ENCODE measurements around the gene PDK1.

Gene PDK1

GRCh38 chr2:172513524-172513900 lies 42.4 kb upstream of the PDK1 start:
- H3K27me3 ChIP-seq: no peaks in the 10 kb centered on the region
- no peak overlapping the region for H3K4me3 ChIP-seq
- no peak for DNase-seq
- H3K4me1 ChIP-seq: no peaks in the 10 kb centered on the region
- H3K9me3 ChIP-seq: peaks cover 5 to 37% (median 23%) of the 10 kb centered on the region in 3 donors
- no peak overlapping the region for H3K27ac ChIP-seq
- intact Hi-C loops (cut with DNase I; ENCODE audit: low total_unique reads): no loop called here
- TF ChIP-seq CTCF (IDR thresholded peaks at IDR 0.05): no peak
- H3K36me3 ChIP-seq: peaks cover 0 to 10% (median 0%) of the 10 kb centered on the region in 3 donors

GRCh38 chr2:172513935-172514586 lies 41.8 kb upstream of the PDK1 start:
- H3K9me3 ChIP-seq: peaks cover 5 to 37% (median 23%) of the 10 kb centered on the region in 3 donors
- intact Hi-C loops (cut with DNase I; ENCODE audit: low total_unique reads): no loop called here
- H3K4me3 ChIP-seq: no peak overlapping the region
- no peaks in the 10 kb centered on the region for H3K4me1 ChIP-seq
- H3K27ac ChIP-seq: no peak overlapping the region
- peaks cover 0 to 10% (median 0%) of the 10 kb centered on the region in 3 donors for H3K36me3 ChIP-seq
- TF ChIP-seq CTCF (IDR thresholded peaks at IDR 0.05): no peak
- no peaks in the 10 kb centered on the region for H3K27me3 ChIP-seq
- DNase-seq: no peak

GRCh38 chr2:172516299-172516698 lies 39.6 kb upstream of the PDK1 start:
- no peak for DNase-seq
- TF ChIP-seq CTCF (IDR thresholded peaks at IDR 0.05): no peak

GRCh38 chr2:172518995-172519394 lies 36.9 kb upstream of the PDK1 start:
- TF ChIP-seq CTCF (IDR thresholded peaks at IDR 0.05): no peak
- H3K9me3 ChIP-seq: peaks cover 0 to 11% (median 0%) of the 10 kb centered on the region in 3 donors
- H3K27me3 ChIP-seq: no peaks in the 10 kb centered on the region
- H3K27ac ChIP-seq: no peak overlapping the region
- H3K36me3 ChIP-seq: no peaks in the 10 kb centered on the region
- H3K4me3 ChIP-seq: no peak overlapping the region
- H3K4me1 ChIP-seq: no peaks in the 10 kb centered on the region
- intact Hi-C loops (cut with DNase I; ENCODE audit: low total_unique reads): no loop called here
- no peak for DNase-seq

More at GRCh38 chr2:172516299-172516698, 39.6 kb upstream of the PDK1 start:
- Histone ChIP-seq H3K9me3 (peaks cover 5 to 37% (median 22%) of the 10 kb centered on the region in 3 donors), H3K4me1 (no peaks in the 10 kb centered on the region), H3K27ac (no peak overlapping the region), H3K27me3 (no peaks in the 10 kb centered on the region), H3K36me3 (peaks cover 0 to 9% (median 0%) of the 10 kb centered on the region in 3 donors), H3K4me3 (no peak overlapping the region)
- intact Hi-C loops (cut with DNase I; ENCODE audit: low total_unique reads): no loop called here

- no peak overlapping the region for H3K27ac ChIP-seq
- intact Hi-C loops (cut with DNase I; ENCODE audit: low total_unique reads): no loop called here
- no peak overlapping the region for H3K4me3 ChIP-seq
- no peaks in the 10 kb centered on the region for H3K27me3 ChIP-seq
- TF ChIP-seq CTCF (IDR thresholded peaks at IDR 0.05): no peak
- H3K9me3 ChIP-seq: peaks cover 0 to 11% (median 3%) of the 10 kb centered on the region in 3 donors
- no peaks in the 10 kb centered on the region for H3K4me1 ChIP-seq
- no peak for DNase-seq
- H3K36me3 ChIP-seq: no peaks in the 10 kb centered on the region
Measured at GRCh38 chr2:172525601-172526000, 30.3 kb upstream of the PDK1 start.
